GM12875 (cell line): ENCODE data around the gene POT1.

ENCODE experiments used
- H3K4me3 ChIP-seq: one replicate; pipeline ENCODE4 v1.5.1; 2011; ENCODE audit warnings: low read depth, low read length, control low read depth
- CTCF ChIP-seq: IDR thresholded peaks from 2 replicates; pipeline ENCODE4 v1.5.1; 2011; ENCODE audit warnings: low read depth, mild to moderate bottlenecking, control low read depth, inconsistent platforms, low read length, moderate library complexity, borderline replicate concordance; ENCODE audit not compliant: insufficient read depth

Gene POT1

DNA sequence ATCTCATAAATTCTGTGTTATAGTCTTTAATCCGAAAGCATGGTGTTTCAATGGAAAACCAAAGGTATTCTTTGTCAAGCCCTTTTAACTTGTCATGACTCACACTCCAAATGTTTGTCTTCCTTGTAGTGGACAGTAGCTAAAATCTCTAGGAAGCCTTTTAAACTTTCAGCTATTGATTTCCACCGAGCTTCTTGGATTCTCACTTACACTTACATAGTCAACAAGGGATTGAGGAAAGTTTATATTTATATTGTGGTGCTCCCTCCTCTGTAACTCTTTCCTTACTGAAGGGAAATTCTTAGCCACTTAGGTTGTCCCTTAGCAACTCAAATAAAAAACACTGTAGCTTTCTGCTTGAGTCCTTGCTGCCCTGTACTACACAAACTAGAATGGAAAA, 132.9 kb downstream of the POT1 start:
- TF ChIP-seq CTCF = no peak
- H3K4me3 ChIP-seq = no peak overlapping the region

GRCh38 chr7:124792696-124793095, 136.9 kb downstream of the POT1 start:
- no peak for TF ChIP-seq CTCF
- H3K4me3 ChIP-seq = no peak overlapping the region

- TF ChIP-seq CTCF = no peak
These were observed 137.6 kb downstream of the POT1 start for GRCh38 chr7:124792002-124792401.

GRCh38 chr7:124791426-124791825, 138.2 kb downstream of the POT1 start:
- TF ChIP-seq CTCF = no peak
- H3K4me3 ChIP-seq = no peak overlapping the region

More at GRCh38 chr7:124792002-124792401, 137.6 kb downstream of the POT1 start:
- no peak overlapping the region for H3K4me3 ChIP-seq

DNA sequence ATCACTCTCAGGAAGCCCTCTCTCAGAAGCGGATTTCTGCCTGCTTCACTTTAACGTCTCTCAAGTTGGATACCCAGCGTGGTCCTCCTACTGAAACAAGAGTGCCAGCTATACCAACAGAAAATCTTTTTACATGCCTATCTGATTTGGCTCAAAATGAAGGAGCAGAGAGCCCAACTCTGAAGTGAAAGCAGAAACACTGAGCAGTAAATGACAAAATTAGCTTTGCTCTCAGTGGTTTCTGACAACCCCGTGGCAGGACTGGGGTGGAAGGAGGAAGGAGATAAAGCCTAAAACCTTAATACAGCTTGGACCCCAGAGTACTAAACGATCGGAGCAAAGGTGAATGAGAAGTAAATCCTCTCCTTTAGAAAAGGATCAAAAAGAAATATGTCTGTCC, 139.0 kb downstream of the POT1 start:
- H3K4me3 ChIP-seq = no peak overlapping the region
- TF ChIP-seq CTCF = no peak

DNA sequence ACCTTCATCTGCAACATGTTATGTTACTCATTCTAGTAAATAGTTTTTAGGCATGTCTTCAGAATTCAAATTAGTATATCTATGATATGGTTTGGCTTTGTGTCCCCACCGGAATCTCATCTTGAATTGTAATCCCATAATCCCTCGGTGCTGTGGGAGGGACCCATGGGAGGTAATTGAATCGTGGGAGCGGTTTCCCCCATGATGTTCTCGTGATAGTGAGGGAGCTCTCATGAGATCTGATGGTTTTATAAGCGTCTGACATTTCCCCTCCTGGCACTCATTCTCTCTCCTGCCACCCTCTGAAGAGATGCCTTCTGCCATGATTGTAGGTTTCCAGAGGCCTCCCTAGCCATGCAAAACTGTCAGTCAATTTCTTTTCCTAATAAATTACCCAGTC, 143.6 kb downstream of the POT1 start:
- H3K4me3 ChIP-seq = no peak overlapping the region
- TF ChIP-seq CTCF = no peak

- H3K4me3 ChIP-seq = no peak overlapping the region
- peak; percentile 63; the same call in 1 of the 2 replicates for TF ChIP-seq CTCF
These were observed 144.5 kb downstream of the POT1 start for GRCh38 chr7:124784879-124785818.
